ENCODE measurements around the gene KANSL1.
"Not testable (repeated sequence)": the region's sequence is repeated elsewhere in the genome, so short reads cannot be mapped to it uniquely, and the experiment has no call there.

DNA sequence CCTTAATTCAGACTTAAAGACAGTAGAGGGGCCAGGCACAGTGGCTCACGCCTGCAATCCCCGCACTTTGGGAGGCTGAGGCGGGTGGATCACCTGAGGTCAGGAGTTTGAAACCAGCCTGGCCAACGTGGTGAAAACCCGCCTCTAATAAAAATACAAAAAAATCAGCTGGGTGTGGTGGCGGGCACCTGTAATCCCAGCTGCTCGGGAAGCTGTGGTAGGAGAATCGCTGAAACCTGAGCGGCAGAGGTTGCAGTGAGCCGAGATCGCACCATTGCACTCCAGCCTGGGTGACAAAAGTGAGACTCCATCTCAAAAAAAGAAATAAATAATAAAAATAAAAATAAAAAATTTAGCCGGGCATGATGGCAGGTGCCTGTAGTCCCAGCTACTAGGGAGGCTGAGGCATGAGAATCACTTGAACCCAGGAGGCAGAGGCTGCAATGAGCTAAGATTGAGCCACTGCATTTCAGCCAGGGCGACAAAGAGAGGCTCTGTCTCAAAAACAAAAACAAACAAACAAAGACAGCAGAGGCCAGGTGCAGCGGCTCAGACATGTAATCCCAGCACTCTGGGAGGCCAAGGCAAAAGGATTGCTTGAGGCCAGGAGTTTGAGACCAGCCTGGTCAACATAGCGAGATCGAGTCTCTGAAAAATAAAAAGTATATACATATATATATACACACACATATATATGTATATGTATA, 12.9 kb downstream of the KANSL1 start:
- TF ChIP-seq POLR2A (IDR thresholded peaks at IDR 0.05; ENCODE audit: low read depth, low read length); TAF1 (IDR thresholded peaks at IDR 0.05; ENCODE audit: borderline replicate concordance, low read depth, low read length); POLR2AphosphoS5 (IDR thresholded peaks at IDR 0.05; ENCODE audit: low read depth, low read length): not testable (repeated sequence)
